ENCODE data around the gene RFTN1.

DNA sequence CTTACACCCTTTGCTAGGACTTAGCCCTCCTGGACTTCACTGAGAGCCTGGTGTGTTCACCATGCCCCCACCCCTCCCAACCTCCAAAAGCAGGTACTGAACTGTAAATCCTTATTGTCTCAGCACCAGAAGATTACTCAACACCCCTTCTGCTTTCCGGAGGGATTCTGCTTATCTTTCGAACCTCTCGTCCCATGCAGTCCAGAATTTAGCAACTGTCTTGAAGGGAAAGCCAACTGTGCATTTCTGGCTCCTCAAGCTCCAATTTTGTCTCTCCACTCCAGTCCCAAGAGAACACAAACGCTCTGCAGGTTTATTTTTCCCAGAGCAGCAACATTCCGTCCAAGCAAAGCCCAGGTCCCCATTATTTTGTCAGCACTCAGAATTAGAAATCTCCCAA lies 49.6 kb downstream of the RFTN1 start:
- TF ChIP-seq POLR2A (IDR thresholded peaks at IDR 0.05) = no peak
- TF ChIP-seq, protein P1, sequence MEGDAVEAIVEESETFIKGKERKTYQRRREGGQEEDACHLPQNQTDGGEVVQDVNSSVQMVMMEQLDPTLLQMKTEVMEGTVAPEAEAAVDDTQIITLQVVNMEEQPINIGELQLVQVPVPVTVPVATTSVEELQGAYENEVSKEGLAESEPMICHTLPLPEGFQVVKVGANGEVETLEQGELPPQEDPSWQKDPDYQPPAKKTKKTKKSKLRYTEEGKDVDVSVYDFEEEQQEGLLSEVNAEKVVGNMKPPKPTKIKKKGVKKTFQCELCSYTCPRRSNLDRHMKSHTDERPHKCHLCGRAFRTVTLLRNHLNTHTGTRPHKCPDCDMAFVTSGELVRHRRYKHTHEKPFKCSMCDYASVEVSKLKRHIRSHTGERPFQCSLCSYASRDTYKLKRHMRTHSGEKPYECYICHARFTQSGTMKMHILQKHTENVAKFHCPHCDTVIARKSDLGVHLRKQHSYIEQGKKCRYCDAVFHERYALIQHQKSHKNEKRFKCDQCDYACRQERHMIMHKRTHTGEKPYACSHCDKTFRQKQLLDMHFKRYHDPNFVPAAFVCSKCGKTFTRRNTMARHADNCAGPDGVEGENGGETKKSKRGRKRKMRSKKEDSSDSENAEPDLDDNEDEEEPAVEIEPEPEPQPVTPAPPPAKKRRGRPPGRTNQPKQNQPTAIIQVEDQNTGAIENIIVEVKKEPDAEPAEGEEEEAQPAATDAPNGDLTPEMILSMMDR (IDR thresholded peaks at IDR 0.05) = no peak
